NB4 (cell line): ENCODE data around the gene SLC37A1.

ENCODE experiments used
- DNase-seq: peaks from one replicate; pipeline ENCODE4 v3.0.0; 2010; ENCODE audit warnings: low read depth
- H3K4me3 ChIP-seq: one replicate; pipeline ENCODE4 v1.5.1; 2011; ENCODE audit warnings: mild to moderate bottlenecking, low read depth, low read length, moderate library complexity
- MYC ChIP-seq: IDR thresholded peaks from 2 replicates; pipeline ENCODE4 v1.6.1; 2011; ENCODE audit warnings: low read depth, low read length
- POLR2A ChIP-seq: IDR thresholded peaks from 2 replicates; pipeline ENCODE4 v1.6.1; 2011; ENCODE audit warnings: mild to moderate bottlenecking; ENCODE audit not compliant: insufficient read length; ENCODE audit errors: extremely low read depth
- TF ChIP-seq, protein P1 (sequence below): IDR thresholded peaks from one replicate; pipeline ENCODE4 v1.5.1; 2012; ENCODE audit warnings: low read depth, low read length
- TF ChIP-seq, protein P2 (sequence below): IDR thresholded peaks from 2 replicates; pipeline ENCODE4 v1.6.1; 2011; ENCODE audit warnings: low read depth, low read length

The SLC37A1 gene

DNA sequence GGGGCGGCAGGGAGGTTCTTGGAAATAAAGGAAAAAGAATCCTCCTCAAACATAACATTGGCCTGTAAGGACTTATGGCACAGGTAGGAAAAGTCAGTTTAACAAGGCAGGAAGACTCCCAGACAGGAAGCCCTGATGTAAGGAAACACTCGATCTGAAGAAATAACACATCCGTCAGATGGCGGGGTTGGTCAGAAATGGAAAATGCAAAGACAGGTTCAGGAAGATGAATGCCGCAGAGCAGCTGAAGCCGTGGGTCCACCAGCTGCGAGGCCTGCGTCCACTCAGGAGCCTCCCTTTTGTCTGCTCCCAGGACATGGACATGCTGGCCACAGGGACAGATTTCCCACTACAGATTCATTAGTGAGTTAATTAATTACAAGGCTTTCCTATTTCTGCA is 21.5 kb upstream of the SLC37A1 start:
- DNase-seq, result no peak
- H3K4me3 ChIP-seq, result no peak overlapping the region
- TF ChIP-seq POLR2A (no peak), MYC (no peak)
- TF ChIP-seq, protein P1, sequence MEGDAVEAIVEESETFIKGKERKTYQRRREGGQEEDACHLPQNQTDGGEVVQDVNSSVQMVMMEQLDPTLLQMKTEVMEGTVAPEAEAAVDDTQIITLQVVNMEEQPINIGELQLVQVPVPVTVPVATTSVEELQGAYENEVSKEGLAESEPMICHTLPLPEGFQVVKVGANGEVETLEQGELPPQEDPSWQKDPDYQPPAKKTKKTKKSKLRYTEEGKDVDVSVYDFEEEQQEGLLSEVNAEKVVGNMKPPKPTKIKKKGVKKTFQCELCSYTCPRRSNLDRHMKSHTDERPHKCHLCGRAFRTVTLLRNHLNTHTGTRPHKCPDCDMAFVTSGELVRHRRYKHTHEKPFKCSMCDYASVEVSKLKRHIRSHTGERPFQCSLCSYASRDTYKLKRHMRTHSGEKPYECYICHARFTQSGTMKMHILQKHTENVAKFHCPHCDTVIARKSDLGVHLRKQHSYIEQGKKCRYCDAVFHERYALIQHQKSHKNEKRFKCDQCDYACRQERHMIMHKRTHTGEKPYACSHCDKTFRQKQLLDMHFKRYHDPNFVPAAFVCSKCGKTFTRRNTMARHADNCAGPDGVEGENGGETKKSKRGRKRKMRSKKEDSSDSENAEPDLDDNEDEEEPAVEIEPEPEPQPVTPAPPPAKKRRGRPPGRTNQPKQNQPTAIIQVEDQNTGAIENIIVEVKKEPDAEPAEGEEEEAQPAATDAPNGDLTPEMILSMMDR, result no peak
- TF ChIP-seq, protein P2, sequence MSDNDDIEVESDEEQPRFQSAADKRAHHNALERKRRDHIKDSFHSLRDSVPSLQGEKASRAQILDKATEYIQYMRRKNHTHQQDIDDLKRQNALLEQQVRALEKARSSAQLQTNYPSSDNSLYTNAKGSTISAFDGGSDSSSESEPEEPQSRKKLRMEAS, result no peak

DNA sequence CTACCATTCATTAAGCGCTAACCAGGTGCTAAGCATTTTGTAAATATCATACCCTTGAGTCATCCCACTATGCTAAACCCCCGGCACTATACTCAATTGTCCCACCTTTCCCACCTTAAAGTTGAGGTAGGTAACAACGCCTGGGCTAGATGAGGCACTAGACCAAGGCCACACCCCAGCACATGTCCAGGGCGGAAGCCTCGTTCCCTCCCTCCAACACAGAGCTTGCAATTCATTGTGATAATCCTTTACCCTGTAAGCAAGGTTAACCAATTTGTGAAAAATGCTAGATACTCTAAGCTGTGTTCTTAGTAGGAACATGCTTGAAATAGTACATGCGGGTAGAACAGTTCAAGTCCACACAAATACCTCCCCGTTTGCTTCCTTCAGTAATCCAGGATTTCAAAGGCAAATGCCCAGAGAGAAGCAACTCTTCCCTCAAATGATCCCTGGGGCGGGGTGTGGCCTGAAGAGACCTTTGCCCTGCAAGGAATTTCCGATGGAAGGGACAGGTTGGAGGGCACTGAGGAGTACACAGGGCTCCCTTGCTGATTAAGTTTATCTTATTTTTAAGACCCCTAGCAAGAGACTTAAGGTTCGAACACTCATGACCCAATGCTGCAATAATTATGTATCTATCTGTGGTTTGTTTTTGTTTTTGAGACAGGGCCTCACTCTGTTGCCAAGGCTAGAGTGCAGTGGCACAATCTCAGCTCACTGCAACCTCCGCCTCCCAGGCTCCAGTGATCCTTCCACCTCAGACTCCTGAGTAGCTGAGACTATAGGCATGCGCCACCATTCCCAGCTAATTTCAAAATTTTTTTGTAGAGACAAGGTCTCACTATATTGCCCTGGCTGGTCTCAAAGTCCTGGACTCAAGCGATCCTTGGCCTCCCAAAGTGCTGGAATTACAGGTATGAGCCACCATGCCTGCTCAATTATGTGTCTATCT is 20.3 kb upstream of the SLC37A1 start:
- TF ChIP-seq MYC, result no peak
- TF ChIP-seq, protein P1, result no peak
- no peak for TF ChIP-seq POLR2A
- TF ChIP-seq, protein P2, result no peak
- H3K4me3 ChIP-seq, result no peak overlapping the region
- no peak for DNase-seq

DNA sequence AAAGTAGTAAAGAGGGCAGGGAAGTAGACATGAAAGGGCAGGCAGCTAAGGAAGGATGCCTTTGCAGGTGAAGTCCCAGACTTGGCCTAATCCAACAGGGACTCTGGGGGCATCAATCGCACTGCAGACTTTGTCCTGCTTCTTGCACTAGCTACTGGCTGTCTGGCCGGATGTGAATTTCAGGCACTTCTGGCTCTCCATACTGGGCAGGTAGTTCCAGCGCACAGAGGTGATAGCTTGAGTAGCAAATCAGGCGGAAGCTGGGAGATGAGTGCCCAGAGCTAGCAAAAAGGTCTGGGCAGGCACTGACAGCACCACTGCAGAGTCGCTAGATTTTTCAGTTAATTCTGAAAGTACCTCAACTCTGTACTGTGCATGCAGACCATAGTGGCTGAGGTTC is 18.6 kb upstream of the SLC37A1 start:
- TF ChIP-seq POLR2A (no peak), MYC (no peak)
- TF ChIP-seq, protein P1, result no peak
- TF ChIP-seq, protein P2, result no peak
- DNase-seq, result no peak
- H3K4me3 ChIP-seq, result no peak overlapping the region

DNA sequence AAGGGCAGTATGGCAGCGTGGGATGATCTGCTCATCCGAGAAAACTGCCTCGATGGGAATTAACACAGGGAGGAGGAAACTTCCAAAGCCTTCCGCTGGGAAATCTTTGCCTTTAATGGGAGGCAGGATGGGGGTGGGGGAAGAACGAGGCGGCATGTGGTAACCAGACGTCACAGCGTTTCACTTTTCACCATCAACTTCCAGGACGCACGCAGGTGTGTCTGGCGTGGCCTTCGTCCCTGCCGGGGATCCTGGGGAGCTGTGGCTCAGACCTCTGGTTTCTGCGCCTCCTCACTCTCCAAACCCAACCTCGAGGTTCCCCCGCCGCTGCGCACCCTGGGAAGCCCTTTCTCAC is 17.9 kb upstream of the SLC37A1 start:
- peak overlapping the region; percentile 54 for H3K4me3 ChIP-seq
- TF ChIP-seq MYC, result no peak
- TF ChIP-seq, protein P1, result no peak
- TF ChIP-seq, protein P2, result no peak
- no peak for DNase-seq

DNA sequence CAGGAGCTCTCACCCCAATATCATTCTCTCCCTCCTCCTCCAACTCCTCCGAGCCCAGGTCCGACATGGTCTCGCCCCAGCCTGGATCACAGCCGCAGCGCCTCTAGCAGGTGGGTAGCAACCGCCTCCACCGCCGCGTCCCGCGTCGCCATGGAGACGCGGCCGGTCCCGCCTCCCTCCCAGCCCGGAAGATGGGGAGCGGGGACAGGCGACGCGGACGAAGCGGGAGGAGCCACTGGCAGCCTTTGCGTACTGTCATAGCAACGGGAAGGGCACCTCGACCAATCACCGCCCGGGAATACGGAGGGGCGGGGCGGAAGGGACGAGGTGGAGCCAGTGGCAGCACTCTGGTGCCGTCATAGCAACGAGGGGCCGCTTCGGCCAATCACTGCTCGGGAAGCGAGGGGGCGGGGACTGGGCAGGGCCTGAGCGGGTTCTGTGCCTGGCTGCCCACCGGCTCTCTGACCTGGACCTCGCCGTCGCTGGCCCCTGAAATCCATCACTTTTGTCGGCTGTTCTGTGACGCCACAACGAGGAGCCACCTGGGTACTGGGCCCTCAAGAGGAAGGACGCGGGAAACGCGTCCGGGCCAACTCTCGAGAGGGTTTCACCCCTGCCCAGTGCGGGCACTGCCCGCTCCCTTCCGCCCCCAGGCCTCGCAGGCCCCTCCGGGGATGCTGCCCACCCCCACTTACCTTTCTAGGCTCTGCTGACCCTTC is 17.4 kb upstream of the SLC37A1 start, which contains the start of gene RSPH1:
Gene RSPH1, minus strand, starts transcription at position 105 of the 719 bp plus-strand sequence. Its CDS starts 38 bp downstream, at position 67.
- TF ChIP-seq, protein P2, result no peak
- TF ChIP-seq, protein P1, result no peak
- TF ChIP-seq MYC (no peak), POLR2A (peak; percentile 28)
- H3K4me3 ChIP-seq, result peak within 1 kb of the TSS; percentile 60
- peak; percentile 97 for DNase-seq
